ENCODE results near the gene SRRM4. TPM values are rescaled to one million over a fixed set of nuclear protein-coding genes. Genes with fewer than 3 reads are reported as not detected.

Gene SRRM4, protein sequence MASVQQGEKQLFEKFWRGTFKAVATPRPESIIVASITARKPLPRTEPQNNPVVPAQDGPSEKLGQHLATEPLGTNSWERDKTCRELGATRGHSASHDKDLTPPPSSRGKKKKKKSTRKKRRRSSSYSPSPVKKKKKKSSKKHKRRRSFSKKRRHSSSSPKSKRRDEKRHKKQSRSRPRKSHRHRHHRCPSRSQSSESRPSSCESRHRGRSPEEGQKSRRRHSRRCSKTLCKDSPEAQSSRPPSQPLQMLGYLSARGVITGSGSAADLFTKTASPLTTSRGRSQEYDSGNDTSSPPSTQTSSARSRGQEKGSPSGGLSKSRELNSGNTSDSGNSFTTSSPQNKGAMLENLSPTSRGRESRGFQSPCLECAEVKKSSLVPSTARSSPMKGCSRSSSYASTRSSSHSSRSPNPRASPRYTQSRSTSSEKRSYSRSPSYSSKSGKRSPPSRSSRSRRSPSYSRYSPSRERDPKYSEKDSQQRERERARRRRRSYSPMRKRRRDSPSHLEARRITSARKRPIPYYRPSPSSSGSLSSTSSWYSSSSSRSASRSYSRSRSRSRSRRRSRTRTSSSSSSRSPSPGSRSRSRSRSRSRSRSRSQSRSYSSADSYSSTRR
- polyA plus RNA-seq (2013) = 0.26 and 0.29 TPM in 2 replicates

DNA sequence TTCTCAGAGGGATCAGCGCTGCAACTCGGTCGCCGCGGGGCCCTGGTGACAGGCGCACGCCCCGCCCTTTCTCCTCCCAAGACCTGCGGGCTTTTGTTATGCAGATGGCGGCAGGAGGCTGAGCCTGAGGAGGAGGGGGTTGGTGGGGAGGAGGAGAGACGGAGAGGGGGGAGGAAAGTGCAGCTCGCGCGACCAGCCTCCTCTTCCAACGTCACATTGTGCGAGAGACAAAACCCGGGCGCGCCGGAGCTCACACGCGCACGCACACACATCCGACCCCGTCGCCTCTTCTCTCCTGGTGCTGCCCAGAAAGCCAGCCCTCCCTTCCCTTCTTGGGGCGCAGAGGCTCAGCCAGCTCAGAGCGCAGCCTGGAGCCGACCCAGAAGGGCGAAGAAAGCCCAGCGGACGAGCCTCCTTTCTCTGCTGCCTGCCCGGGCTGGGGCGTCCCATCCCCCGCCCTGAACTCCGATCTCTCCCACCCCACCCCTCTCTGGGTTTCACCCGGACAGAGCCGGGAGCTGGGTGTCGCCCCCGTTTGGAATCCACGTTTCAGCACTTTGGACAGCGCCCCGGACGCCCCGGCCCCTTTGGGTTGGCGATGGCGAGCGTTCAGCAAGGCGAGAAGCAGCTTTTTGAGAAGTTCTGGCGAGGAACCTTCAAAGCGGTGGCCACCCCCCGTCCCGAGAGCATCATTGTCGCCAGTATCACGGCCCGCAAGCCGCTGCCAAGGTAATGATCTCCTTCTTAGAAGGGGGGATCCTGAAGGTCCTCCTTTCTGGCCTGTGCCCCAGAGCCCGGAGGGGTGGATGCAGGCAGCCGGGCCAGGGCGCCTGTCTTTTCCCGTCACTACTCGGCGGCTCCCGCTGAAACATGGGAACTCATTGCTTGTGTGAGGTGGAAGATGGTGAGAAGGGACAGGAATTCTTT is at the start of gene SRRM4:
Gene SRRM4 (plus strand): TSS at position 257 of the 927 bp plus-strand sequence. CDS start 342 bp downstream, at position 599.
- Histone ChIP-seq H2BK5ac (ENCODE audit: low read depth, low read length, poor library complexity) (no peak within 1 kb of the TSS), H4K91ac (ENCODE audit: low read depth, low read length) (no peak within 1 kb of the TSS), H4K12ac (ENCODE audit: low read depth, low read length) (no peak within 1 kb of the TSS), H4K8ac (ENCODE audit: low read depth, low read length) (no peak within 1 kb of the TSS), H3K9ac (ENCODE audit: low read length) (no peak within 1 kb of the TSS), H2AFZ (ENCODE audit: insufficient read depth, low read length, poor library complexity) (no peak within 1 kb of the TSS), H3K4me2 (ENCODE audit: low read length) (peak within 1 kb of the TSS; percentile 48), H3K9me3 (ENCODE audit: insufficient read depth, low read depth, low read length) (peaks cover 3% of the 10 kb centered on the region), H2AK5ac (ENCODE audit: low read length) (no peak within 1 kb of the TSS), H2BK12ac (ENCODE audit: low read length) (no peak within 1 kb of the TSS), H3K79me1 (ENCODE audit: low read length) (no peaks in the 10 kb centered on the region), H3K23ac (ENCODE audit: low read length) (no peak within 1 kb of the TSS), H3K4ac (ENCODE audit: low read depth, low read length) (no peak within 1 kb of the TSS), H2BK120ac (ENCODE audit: insufficient read depth, low read length, poor library complexity) (no peak within 1 kb of the TSS), H3K18ac (ENCODE audit: low read length) (no peak within 1 kb of the TSS), H3K79me2 (ENCODE audit: control insufficient read depth, insufficient read depth, low read length, poor library complexity) (no peaks in the 10 kb centered on the region), H3K4me3 (ENCODE audit: low read depth, low read length) (no peak within 1 kb of the TSS), H3K4me1 (ENCODE audit: control insufficient read depth in 1 of 2, insufficient read depth in 2 of 2, low read length in 2 of 2) (no peaks in the 10 kb centered on the region), H3K27me3 (ENCODE audit: insufficient read depth, low read length) (peaks cover 31% of the 10 kb centered on the region), H3K27ac (ENCODE audit: low read depth, low read length) (no peak within 1 kb of the TSS), H3K14ac (ENCODE audit: low read length) (no peak within 1 kb of the TSS), H3K36me3 (ENCODE audit: control insufficient read depth in 1 of 2, insufficient read depth in 2 of 2, low read length in 2 of 2) (no peaks in the 10 kb centered on the region)
- WGBS (ENCODE audit: extremely low coverage, insufficient coverage, insufficient read length) = no CpG with 5 or more reads among the region's 64 CpGs
- no peak for DNase-seq

DNA sequence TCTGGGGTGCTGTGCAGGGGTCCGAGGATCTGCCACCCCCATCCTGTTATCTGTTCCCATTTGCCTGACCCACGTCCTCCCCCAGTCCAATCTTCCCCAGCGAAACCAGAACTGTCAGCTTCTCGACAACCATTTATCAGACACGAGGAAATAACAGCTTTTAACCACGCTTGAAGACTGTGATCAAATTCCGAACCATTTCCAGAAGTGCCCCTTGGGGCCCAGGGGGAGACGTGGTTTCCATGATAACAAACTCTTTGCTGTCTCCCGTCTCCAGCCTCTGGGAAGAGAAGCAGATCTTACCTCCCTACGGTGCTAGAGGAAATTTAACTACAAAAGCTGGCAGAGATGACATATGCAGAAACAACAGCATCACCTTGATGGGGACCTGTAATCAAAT is 35.1 kb upstream of the SRRM4 start:
- H3K9me3 ChIP-seq (ENCODE audit: insufficient read depth, low read depth, low read length) = peaks cover 2% of the 10 kb centered on the region
- H3K27ac ChIP-seq (ENCODE audit: low read depth, low read length) = no peak overlapping the region
- H3K79me1 ChIP-seq (ENCODE audit: low read length) = no peaks in the 10 kb centered on the region
- H2AFZ ChIP-seq (ENCODE audit: insufficient read depth, low read length, poor library complexity) = no peak overlapping the region
- H3K27me3 ChIP-seq (ENCODE audit: insufficient read depth, low read length) = no peaks in the 10 kb centered on the region
- H3K23ac ChIP-seq (ENCODE audit: low read length) = no peak overlapping the region
- H3K36me3 ChIP-seq (ENCODE audit: control insufficient read depth in 1 of 2, insufficient read depth in 2 of 2, low read length in 2 of 2) = no peaks in the 10 kb centered on the region
- no peak for DNase-seq
- no peaks in the 10 kb centered on the region for H3K79me2 ChIP-seq (ENCODE audit: control insufficient read depth, insufficient read depth, low read length, poor library complexity)
- H3K9ac ChIP-seq (ENCODE audit: low read length) = no peak overlapping the region
- no peak overlapping the region for H4K12ac ChIP-seq (ENCODE audit: low read depth, low read length)
- no peak overlapping the region for H3K4me3 ChIP-seq (ENCODE audit: low read depth, low read length)
- no peak overlapping the region for H3K4me2 ChIP-seq (ENCODE audit: low read length)
- no peak overlapping the region for H4K91ac ChIP-seq (ENCODE audit: low read depth, low read length)
- WGBS (ENCODE audit: extremely low coverage, insufficient coverage, insufficient read length) = no CpG with 5 or more reads among the region's 10 CpGs
- no peak overlapping the region for H2BK12ac ChIP-seq (ENCODE audit: low read length)
- H3K14ac ChIP-seq (ENCODE audit: low read length) = no peak overlapping the region
- no peak overlapping the region for H3K4ac ChIP-seq (ENCODE audit: low read depth, low read length)
- no peak overlapping the region for H2BK5ac ChIP-seq (ENCODE audit: low read depth, low read length, poor library complexity)
- no peak overlapping the region for H2AK5ac ChIP-seq (ENCODE audit: low read length)
- no peaks in the 10 kb centered on the region for H3K4me1 ChIP-seq (ENCODE audit: control insufficient read depth in 1 of 2, insufficient read depth in 2 of 2, low read length in 2 of 2)
- no peak overlapping the region for H3K18ac ChIP-seq (ENCODE audit: low read length)
- no peak overlapping the region for H4K8ac ChIP-seq (ENCODE audit: low read depth, low read length)
- no peak overlapping the region for H2BK120ac ChIP-seq (ENCODE audit: insufficient read depth, low read length, poor library complexity)

DNA sequence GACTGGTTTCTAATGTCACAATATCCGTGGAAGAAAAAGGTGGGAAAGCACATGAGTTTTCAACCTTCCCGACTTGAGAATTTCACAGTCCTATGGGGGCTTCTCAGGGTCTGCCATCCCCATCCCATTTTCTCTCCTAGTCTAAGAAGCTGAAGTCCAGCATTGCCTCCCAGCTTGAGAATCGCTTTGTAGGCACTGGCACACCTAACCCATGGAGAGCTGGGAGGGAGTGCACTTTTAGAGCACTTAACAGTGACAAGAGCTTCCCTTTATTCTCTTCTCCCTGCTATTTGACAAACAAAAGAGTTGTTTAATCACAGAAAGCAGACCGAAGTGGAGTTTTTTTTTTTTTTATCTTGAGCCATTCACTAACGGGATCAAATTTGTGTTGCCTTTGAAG is 22.8 kb upstream of the SRRM4 start:
- no peak overlapping the region for H3K9ac ChIP-seq (ENCODE audit: low read length)
- no peak overlapping the region for H2BK5ac ChIP-seq (ENCODE audit: low read depth, low read length, poor library complexity)
- no peak overlapping the region for H3K23ac ChIP-seq (ENCODE audit: low read length)
- no peak overlapping the region for H2BK120ac ChIP-seq (ENCODE audit: insufficient read depth, low read length, poor library complexity)
- no peak overlapping the region for H2BK12ac ChIP-seq (ENCODE audit: low read length)
- H4K12ac ChIP-seq (ENCODE audit: low read depth, low read length) = no peak overlapping the region
- H3K14ac ChIP-seq (ENCODE audit: low read length) = no peak overlapping the region
- H3K18ac ChIP-seq (ENCODE audit: low read length) = no peak overlapping the region
- no peak overlapping the region for H4K91ac ChIP-seq (ENCODE audit: low read depth, low read length)
- H3K79me1 ChIP-seq (ENCODE audit: low read length) = no peaks in the 10 kb centered on the region
- H2AK5ac ChIP-seq (ENCODE audit: low read length) = no peak overlapping the region
- WGBS (ENCODE audit: extremely low coverage, insufficient coverage, insufficient read length) = no CpG with 5 or more reads among the region's 5 CpGs
- H3K9me3 ChIP-seq (ENCODE audit: insufficient read depth, low read depth, low read length) = no peaks in the 10 kb centered on the region
- no peaks in the 10 kb centered on the region for H3K27me3 ChIP-seq (ENCODE audit: insufficient read depth, low read length)
- no peak overlapping the region for H4K8ac ChIP-seq (ENCODE audit: low read depth, low read length)
- no peaks in the 10 kb centered on the region for H3K4me1 ChIP-seq (ENCODE audit: control insufficient read depth in 1 of 2, insufficient read depth in 2 of 2, low read length in 2 of 2)
- H3K36me3 ChIP-seq (ENCODE audit: control insufficient read depth in 1 of 2, insufficient read depth in 2 of 2, low read length in 2 of 2) = no peaks in the 10 kb centered on the region
- no peaks in the 10 kb centered on the region for H3K79me2 ChIP-seq (ENCODE audit: control insufficient read depth, insufficient read depth, low read length, poor library complexity)
- no peak overlapping the region for H3K4ac ChIP-seq (ENCODE audit: low read depth, low read length)
- no peak overlapping the region for H3K4me3 ChIP-seq (ENCODE audit: low read depth, low read length)
- DNase-seq = no peak
- no peak overlapping the region for H3K4me2 ChIP-seq (ENCODE audit: low read length)
- H2AFZ ChIP-seq (ENCODE audit: insufficient read depth, low read length, poor library complexity) = no peak overlapping the region
- no peak overlapping the region for H3K27ac ChIP-seq (ENCODE audit: low read depth, low read length)

DNA sequence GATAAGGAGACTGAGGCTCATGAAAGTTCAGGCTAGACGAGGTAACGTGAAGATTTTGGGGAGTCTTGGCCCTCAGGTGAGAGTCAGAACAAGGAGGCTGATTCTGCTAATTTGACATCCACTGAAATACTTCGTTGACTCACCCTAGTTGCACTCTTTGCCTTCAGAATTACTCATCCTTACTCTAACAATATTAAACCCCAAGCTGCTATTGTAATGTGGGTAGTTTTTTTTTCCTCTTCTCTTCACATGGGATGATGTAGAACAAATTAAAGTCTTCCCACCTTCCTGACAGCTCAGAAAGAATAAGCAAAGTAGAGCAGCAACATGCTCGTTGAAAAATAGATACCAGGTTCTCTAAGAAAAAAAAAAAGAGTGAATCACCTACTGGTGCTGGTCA is 22.0 kb upstream of the SRRM4 start:
- WGBS (ENCODE audit: extremely low coverage, insufficient coverage, insufficient read length) = no CpG with 5 or more reads among the region's 4 CpGs
- Histone ChIP-seq H3K23ac (ENCODE audit: low read length) (no peak overlapping the region), H2AFZ (ENCODE audit: insufficient read depth, low read length, poor library complexity) (no peak overlapping the region), H3K9ac (ENCODE audit: low read length) (no peak overlapping the region), H3K79me1 (ENCODE audit: low read length) (no peaks in the 10 kb centered on the region), H3K4me1 (ENCODE audit: control insufficient read depth in 1 of 2, insufficient read depth in 2 of 2, low read length in 2 of 2) (no peaks in the 10 kb centered on the region), H3K4ac (ENCODE audit: low read depth, low read length) (no peak overlapping the region), H3K79me2 (ENCODE audit: control insufficient read depth, insufficient read depth, low read length, poor library complexity) (no peaks in the 10 kb centered on the region), H4K91ac (ENCODE audit: low read depth, low read length) (no peak overlapping the region), H3K4me2 (ENCODE audit: low read length) (no peak overlapping the region), H3K27me3 (ENCODE audit: insufficient read depth, low read length) (no peaks in the 10 kb centered on the region), H3K36me3 (ENCODE audit: control insufficient read depth in 1 of 2, insufficient read depth in 2 of 2, low read length in 2 of 2) (no peaks in the 10 kb centered on the region), H3K18ac (ENCODE audit: low read length) (no peak overlapping the region), H3K4me3 (ENCODE audit: low read depth, low read length) (no peak overlapping the region), H2BK12ac (ENCODE audit: low read length) (no peak overlapping the region), H2BK120ac (ENCODE audit: insufficient read depth, low read length, poor library complexity) (no peak overlapping the region), H3K27ac (ENCODE audit: low read depth, low read length) (no peak overlapping the region), H4K12ac (ENCODE audit: low read depth, low read length) (no peak overlapping the region), H3K9me3 (ENCODE audit: insufficient read depth, low read depth, low read length) (no peaks in the 10 kb centered on the region), H3K14ac (ENCODE audit: low read length) (no peak overlapping the region), H2AK5ac (ENCODE audit: low read length) (no peak overlapping the region), H2BK5ac (ENCODE audit: low read depth, low read length, poor library complexity) (no peak overlapping the region), H4K8ac (ENCODE audit: low read depth, low read length) (no peak overlapping the region)
- DNase-seq = no peak

All from trophoblast cell (in vitro differentiated cells and primary cell).